Gastrocnemius medialis (tissue), 4 donors: ENCODE measurements around the gene VSX2. TPM values are rescaled to one million over a fixed set of nuclear protein-coding genes. Genes with fewer than 3 reads are reported as not detected.
A peak's percentile ranks its signal among the peaks of the same experiment; 100 is the strongest.

ENCODE experiments used
- ATAC-seq, 2 donors: fragments of 150-250 bp; one replicate each; pipeline ENCODE4 v1.9.1; 2016
- DNase-seq, 2 donors: peaks; one replicate each; pipeline ENCODE4 v3.0.0-alpha.2; 2019
- H3K27ac ChIP-seq, 4 donors: fragments of 200-600 bp; sonication (generic); 1 replicate in 1 of 4; 2 replicates in 3 of 4; pipeline ENCODE4 v1.5.1; 2016 to 2018; ENCODE audit warnings: mild to moderate bottlenecking in 2 of 4, moderate library complexity in 1 of 4
- H3K27me3 ChIP-seq, 3 donors: fragments of 200-600 bp; sonication (generic) in 2 of 3; 1 replicate in 1 of 3; 2 replicates in 2 of 3; pipeline versions ENCODE4 v1.5.1 to v1.6.0; 2016 to 2019; ENCODE audit warnings: mild to moderate bottlenecking in 1 of 3, moderate library complexity in 1 of 3
- H3K36me3 ChIP-seq, 2 donors: fragments of 200-600 bp; sonication (generic) in 1 of 2; one replicate each; pipeline ENCODE4 v1.5.1; 2017 to 2018
- H3K4me1 ChIP-seq, 2 donors: fragments of 200-600 bp; sonication (generic) in 1 of 2; one replicate each; pipeline ENCODE4 v1.5.1; 2016 to 2017; ENCODE audit warnings: mild to moderate bottlenecking in 2 of 2
- H3K4me3 ChIP-seq, 4 donors: fragments of 200-600 bp; sonication (generic) in 3 of 4; 1 replicate in 1 of 4; 2 replicates in 3 of 4; pipeline ENCODE4 v1.5.1; 2016 to 2019; ENCODE audit warnings: mild to moderate bottlenecking in 2 of 4
- H3K9me3 ChIP-seq, 3 donors: fragments of 200-600 bp; sonication (generic) in 2 of 3; 1 replicate in 1 of 3; 2 replicates in 2 of 3; pipeline ENCODE4 v1.5.1; 2016 to 2019
- CTCF ChIP-seq, 5 experiments: fragments of 450-650 bp in 3 of 5; fragments of 200-600 bp in 2 of 5; sonication (generic) in 2 of 5; IDR thresholded peaks in 4 of 5; conservative IDR thresholded peaks in 1 of 5; 1 replicate in 4 of 5; 2 replicates in 1 of 5; pipeline ENCODE4 v1.5.1; 2016 to 2019; ENCODE audit warnings: antibody characterized with exemption in 5 of 5, mild to moderate bottlenecking in 3 of 5, moderate library complexity in 3 of 5
- POLR2A ChIP-seq, 2 donors: fragments of 450-650 bp; IDR thresholded peaks; one replicate each; pipeline ENCODE4 v1.6.1; 2017; ENCODE audit warnings: antibody characterized with exemption in 2 of 2, mild to moderate bottlenecking in 2 of 2, moderate library complexity in 2 of 2
- in situ Hi-C, 4 donors: fragments of 200-750 bp; cut with MboI; loops; one replicate each; pipeline versions ENCODE4 v1.15.0 to v1.8.0; 2017; ENCODE audit warnings: low sequenced_read_pairs in 4 of 4
- intact Hi-C: fragments of 100-400 bp; cut with DNase I; formaldehyde crosslinking; loops from one replicate; pipeline ENCODE4 v1.15.1; 2023; ENCODE audit warnings: low total_unique reads
- total RNA-seq, 4 donors: library from RNA; depleted of rRNA; stranded (reverse); fragments of >200 nt; gene quantifications; one replicate each; pipeline versions ENCODE4 v1.1.0 to v1.2.3, GENCODE V29; 2016

VSX2 gene
- total RNA-seq, 4 donors from 2014 or later, result not detected

DNA sequence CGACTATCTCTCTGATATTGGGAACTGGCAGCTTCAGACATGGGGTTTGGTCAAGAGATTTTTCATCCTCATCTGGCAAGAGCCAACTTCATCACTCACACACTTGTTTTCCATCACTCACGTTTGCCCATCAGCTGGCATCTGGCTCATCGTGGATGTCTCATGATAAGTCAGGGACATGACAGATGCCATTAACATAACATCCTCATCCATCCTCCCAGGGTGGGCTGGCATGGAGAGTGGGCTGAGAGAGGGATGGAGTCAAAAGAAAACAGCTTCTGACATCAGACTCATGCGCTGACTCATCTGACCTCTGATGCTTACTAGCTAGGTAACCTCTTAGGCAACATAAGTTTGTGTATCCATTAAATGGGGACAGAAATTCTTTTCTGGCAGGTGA, 1.8 kb upstream of the VSX2 start:
- ATAC-seq (no peak), DNase-seq (no peak)
- H3K36me3 ChIP-seq, result no peaks in the 10 kb centered on the region
- H3K27me3 ChIP-seq, result peaks cover 48 to 59% (median 58%) of the 10 kb centered on the region in 3 donors
- no peaks in the 10 kb centered on the region for H3K9me3 ChIP-seq
- TF ChIP-seq POLR2A (IDR thresholded peaks at IDR 0.05), result no peak
- no peak for TF ChIP-seq CTCF (IDR thresholded peaks at IDR 0.05 in 4 of 5, conservative IDR thresholded peaks at IDR 0.05 in 1 of 5)
- intact Hi-C loops (no loop called here), in situ Hi-C loops (no loop called here)
- H3K4me3 ChIP-seq, result no peak overlapping the region
- H3K4me1 ChIP-seq, result peaks cover 12 to 22% of the 10 kb centered on the region in 2 donors
- H3K27ac ChIP-seq, result no peak overlapping the region

- DNase-seq (no peak), ATAC-seq (no peak)
- in situ Hi-C loops, result no loop called here
- Histone ChIP-seq H3K4me3 (peak overlapping the region; percentile 36 to 56 (median 44)), H3K4me1 (peaks cover 12 to 22% of the 10 kb centered on the region in 2 donors), H3K9me3 (no peaks in the 10 kb centered on the region), H3K36me3 (no peaks in the 10 kb centered on the region), H3K27me3 (peaks cover 68 to 77% (median 77%) of the 10 kb centered on the region in 3 donors), H3K27ac (no peak overlapping the region)
- TF ChIP-seq POLR2A (IDR thresholded peaks at IDR 0.05) (no peak), CTCF (IDR thresholded peaks at IDR 0.05 in 4 of 5, conservative IDR thresholded peaks at IDR 0.05 in 1 of 5) (no peak)
- intact Hi-C loops, result no loop called here
Measured at GRCh38 chr14:74239848-74240793, 872 bp downstream of the VSX2 start.

GRCh38 chr14:74240794-74241651, 1.8 kb downstream of the VSX2 start:
- intact Hi-C loops, result no loop called here

GRCh38 chr14:74241652-74242017, 2.4 kb downstream of the VSX2 start:
- Histone ChIP-seq H3K27me3 (peaks cover 68 to 77% (median 77%) of the 10 kb centered on the region in 3 donors), H3K4me1 (peaks cover 12 to 22% of the 10 kb centered on the region in 2 donors), H3K4me3 (peak overlapping the region in 3 of 4 donors; percentile 38 to 56 (median 51)), H3K36me3 (no peaks in the 10 kb centered on the region), H3K27ac (no peak overlapping the region), H3K9me3 (no peaks in the 10 kb centered on the region)
- DNase-seq (no peak), ATAC-seq (no peak)
- TF ChIP-seq CTCF (IDR thresholded peaks at IDR 0.05 in 4 of 5, conservative IDR thresholded peaks at IDR 0.05 in 1 of 5) (no peak), POLR2A (IDR thresholded peaks at IDR 0.05) (no peak)
- in situ Hi-C loops (no loop called here), intact Hi-C loops (no loop called here)

More at GRCh38 chr14:74240794-74241651, 1.8 kb downstream of the VSX2 start:
- H3K9me3 ChIP-seq, result no peaks in the 10 kb centered on the region
- TF ChIP-seq CTCF (IDR thresholded peaks at IDR 0.05 in 4 of 5, conservative IDR thresholded peaks at IDR 0.05 in 1 of 5), result no peak
- no peak for TF ChIP-seq POLR2A (IDR thresholded peaks at IDR 0.05)
- DNase-seq (no peak), ATAC-seq (no peak)
- in situ Hi-C loops, result no loop called here
- peak overlapping the region; percentile 36 to 56 (median 44) for H3K4me3 ChIP-seq
- peaks cover 68 to 77% (median 77%) of the 10 kb centered on the region in 3 donors for H3K27me3 ChIP-seq
- no peaks in the 10 kb centered on the region for H3K36me3 ChIP-seq
- no peak overlapping the region for H3K27ac ChIP-seq
- H3K4me1 ChIP-seq, result peaks cover 12 to 22% of the 10 kb centered on the region in 2 donors
